GM06990 (cell line): ENCODE results near the gene SPEM3.
A peak's percentile ranks its signal among the peaks of the same experiment; 100 is the strongest.

Experiments
- DNase-seq: peaks from one replicate; pipeline ENCODE4 v3.0.0-alpha.2; 2011; ENCODE audit not compliant: insufficient read length; ENCODE audit errors: extremely low read depth
- H3K27me3 ChIP-seq: replicated peaks from 2 replicates; pipeline ENCODE4 v1.6.0; 2011; ENCODE audit warnings: low read length; ENCODE audit not compliant: control insufficient read depth, insufficient read depth
- H3K36me3 ChIP-seq: 2 replicates; pipeline ENCODE4 v1.5.1; 2011; ENCODE audit warnings: low read length; ENCODE audit not compliant: control insufficient read depth, insufficient read depth
- H3K4me3 ChIP-seq: replicated peaks from 2 replicates; pipeline ENCODE4 v1.5.1; 2011; ENCODE audit warnings: low read depth, mild to moderate bottlenecking, control low read depth, low read length
- CTCF ChIP-seq: IDR thresholded peaks from 2 replicates; pipeline ENCODE4 v1.5.1; 2011; ENCODE audit warnings: low read length, control low read depth, mild to moderate bottlenecking, inconsistent platforms; ENCODE audit not compliant: insufficient read depth, poor library complexity, severe bottlenecking

Gene SPEM3

GRCh38 chr17:7435676-7436555 is 7.3 kb downstream of the SPEM3 start:
- DNase-seq = peak; percentile 83
- H3K4me3 ChIP-seq = peak overlapping the region; percentile 83

GRCh38 chr17:7436556-7437368 is 8.1 kb downstream of the SPEM3 start:
- Histone ChIP-seq H3K4me3 (peak overlapping the region; percentile 83), H3K27me3 (no peaks in the 10 kb centered on the region), H3K36me3 (no peaks in the 10 kb centered on the region; the same call in 1 of the 2 replicates)
- peak; percentile 71 for TF ChIP-seq CTCF
- peak; percentile 89 for DNase-seq

More at GRCh38 chr17:7435676-7436555, 7.3 kb downstream of the SPEM3 start:
- no peaks in the 10 kb centered on the region; the same call in 1 of the 2 replicates for H3K36me3 ChIP-seq
- H3K27me3 ChIP-seq = no peaks in the 10 kb centered on the region
- TF ChIP-seq CTCF = peak; percentile 54

- no peak for DNase-seq
- H3K27me3 ChIP-seq = no peaks in the 10 kb centered on the region
- TF ChIP-seq CTCF = no peak
- peak overlapping the region; percentile 37 for H3K4me3 ChIP-seq
- no peaks in the 10 kb centered on the region; the same call in 1 of the 2 replicates for H3K36me3 ChIP-seq
Measured at GRCh38 chr17:7437369-7437863, 8.8 kb downstream of the SPEM3 start.

GRCh38 chr17:7437950-7438614 is 9.4 kb downstream of the SPEM3 start:
- TF ChIP-seq CTCF = no peak
- Histone ChIP-seq H3K4me3 (peak overlapping the region; percentile 29; the same call in 1 of the 2 replicates), H3K36me3 (no peaks in the 10 kb centered on the region; the same call in 1 of the 2 replicates), H3K27me3 (no peaks in the 10 kb centered on the region)
- peak; percentile 42 for DNase-seq

GRCh38 chr17:7438656-7439460 is 10.2 kb downstream of the SPEM3 start:
- Histone ChIP-seq H3K27me3 (no peaks in the 10 kb centered on the region), H3K4me3 (peak overlapping the region; percentile 68), H3K36me3 (no peaks in the 10 kb centered on the region; the same call in 1 of the 2 replicates)
- no peak for TF ChIP-seq CTCF
- no peak for DNase-seq
